Ramos (cell line): ENCODE data around the gene PSAPL1.

Source experiments
- in situ Hi-C: fragments of 300-500 bp; cut with MboI; formaldehyde crosslinking; loops from one replicate; pipeline ENCODE4 v1.14.3; 2022; ENCODE audit warnings: low sequenced_read_pairs; ENCODE audit not compliant: unreplicated experiment

PSAPL1 gene, protein sequence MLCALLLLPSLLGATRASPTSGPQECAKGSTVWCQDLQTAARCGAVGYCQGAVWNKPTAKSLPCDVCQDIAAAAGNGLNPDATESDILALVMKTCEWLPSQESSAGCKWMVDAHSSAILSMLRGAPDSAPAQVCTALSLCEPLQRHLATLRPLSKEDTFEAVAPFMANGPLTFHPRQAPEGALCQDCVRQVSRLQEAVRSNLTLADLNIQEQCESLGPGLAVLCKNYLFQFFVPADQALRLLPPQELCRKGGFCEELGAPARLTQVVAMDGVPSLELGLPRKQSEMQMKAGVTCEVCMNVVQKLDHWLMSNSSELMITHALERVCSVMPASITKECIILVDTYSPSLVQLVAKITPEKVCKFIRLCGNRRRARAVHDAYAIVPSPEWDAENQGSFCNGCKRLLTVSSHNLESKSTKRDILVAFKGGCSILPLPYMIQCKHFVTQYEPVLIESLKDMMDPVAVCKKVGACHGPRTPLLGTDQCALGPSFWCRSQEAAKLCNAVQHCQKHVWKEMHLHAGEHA

DNA sequence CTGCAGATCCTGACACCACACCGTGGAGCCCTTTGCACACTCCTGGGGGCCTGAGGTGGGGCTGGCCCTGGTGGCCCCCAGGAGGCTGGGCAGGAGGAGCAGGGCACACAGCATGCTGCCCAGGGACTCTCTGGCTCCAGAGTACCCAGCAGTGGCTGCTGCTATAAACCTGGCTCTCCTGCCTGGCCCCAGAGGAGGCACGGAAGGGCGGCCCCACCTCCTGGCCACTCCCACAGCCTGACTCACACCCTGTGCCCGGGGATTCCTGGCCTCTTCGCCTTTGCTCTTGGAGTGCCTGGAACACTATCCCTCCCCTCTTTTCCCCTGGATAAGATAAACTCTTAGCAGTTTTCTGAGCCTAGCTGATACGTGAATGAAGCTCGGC is at the start of gene PSAPL1:
Gene PSAPL1, minus strand, starts transcription at position 165 of the 385 bp plus-strand sequence. Its CDS starts 51 bp downstream, at position 114.
- in situ Hi-C loops, result no loop called here

GRCh38 chr4:7481227-7481626 is 46.5 kb upstream of the PSAPL1 start:
- in situ Hi-C loops, result no loop called here

DNA sequence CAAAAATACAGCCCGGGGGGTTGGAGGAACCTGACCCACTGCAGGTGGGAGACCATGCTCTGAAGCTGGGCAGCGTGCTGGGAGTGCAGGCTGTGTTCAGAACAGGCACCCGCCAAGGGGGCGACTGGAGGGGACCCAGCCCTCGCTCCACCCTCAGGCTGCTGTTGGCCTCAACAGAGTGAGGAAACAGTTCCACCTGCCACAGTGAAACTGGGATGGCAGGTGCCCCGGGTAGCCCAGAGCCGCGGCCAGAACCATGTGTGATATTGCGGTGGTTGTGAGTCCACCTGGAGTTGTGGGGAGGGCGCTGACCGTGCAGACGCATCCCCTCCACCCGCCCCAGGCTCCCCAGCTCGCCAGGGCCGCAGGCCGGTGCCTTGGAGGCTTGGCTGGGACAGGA is 45.7 kb upstream of the PSAPL1 start:
- in situ Hi-C loops, result no loop called here

GRCh38 chr4:7478665-7479064 is 43.9 kb upstream of the PSAPL1 start:
- in situ Hi-C loops, result no loop called here

DNA sequence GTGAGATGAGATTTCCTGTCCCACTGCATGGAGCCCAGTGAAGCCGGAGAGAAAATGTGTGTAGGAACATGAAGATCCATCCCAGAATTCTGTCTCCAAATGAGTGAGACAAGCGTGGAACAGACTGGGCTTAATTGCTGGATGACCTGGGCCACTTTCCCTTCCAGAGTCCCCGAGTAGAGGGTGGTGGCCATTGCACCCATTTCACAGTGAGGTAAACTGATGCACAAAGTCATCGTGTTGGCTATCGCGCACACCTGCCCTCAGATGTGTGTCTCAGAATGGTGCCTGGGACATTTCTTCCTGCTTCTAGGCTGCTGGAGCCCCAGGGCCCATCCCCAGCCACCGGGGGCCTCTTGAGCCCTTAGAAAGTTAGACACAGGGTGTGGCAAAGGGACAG is 43.0 kb upstream of the PSAPL1 start:
- in situ Hi-C loops, result no loop called here

GRCh38 chr4:7476820-7477219 is 42.1 kb upstream of the PSAPL1 start:
- in situ Hi-C loops, result no loop called here

- in situ Hi-C loops, result no loop called here
These were observed 40.5 kb upstream of the PSAPL1 start for GRCh38 chr4:7475207-7475606.

DNA sequence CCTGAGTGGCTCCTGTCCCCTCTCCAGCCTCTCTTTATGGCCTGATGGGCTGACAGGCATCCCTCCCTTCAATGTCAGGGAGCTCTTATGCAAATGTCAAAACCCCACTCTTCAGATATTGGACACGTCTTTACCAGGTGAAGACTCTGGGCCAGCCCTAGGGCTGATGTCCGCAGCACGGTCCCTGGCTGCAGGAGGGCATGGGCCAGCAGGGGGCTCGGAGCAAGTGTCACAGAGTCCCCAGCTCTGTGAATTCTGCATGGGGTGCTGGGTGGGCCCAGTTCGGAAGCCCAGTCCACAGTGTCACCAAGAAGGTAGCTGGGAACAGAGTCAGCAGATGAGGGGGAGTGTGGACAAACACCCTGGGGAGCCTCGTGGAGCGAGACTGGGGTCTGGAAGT is 39.6 kb upstream of the PSAPL1 start:
- in situ Hi-C loops, result no loop called here

DNA sequence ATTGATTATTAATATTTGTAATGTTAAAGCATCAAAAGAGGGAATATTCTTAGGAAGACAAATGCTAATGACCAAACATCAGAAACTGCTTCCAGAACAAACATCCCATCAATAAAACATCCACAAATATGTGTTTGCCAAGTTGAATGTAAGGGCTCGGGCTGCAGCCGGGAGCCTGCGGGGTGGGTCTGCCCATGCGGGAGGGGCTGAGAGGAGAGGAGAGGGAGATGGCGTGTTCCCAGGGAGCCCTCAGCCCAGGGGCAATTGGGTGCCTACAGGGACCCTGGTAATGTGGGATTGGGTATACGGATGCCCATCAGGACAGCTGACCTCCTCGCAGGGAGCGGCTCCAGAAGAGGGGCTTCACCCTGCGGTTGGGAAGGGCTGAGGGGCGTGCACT is 38.4 kb upstream of the PSAPL1 start:
- in situ Hi-C loops, result no loop called here

DNA sequence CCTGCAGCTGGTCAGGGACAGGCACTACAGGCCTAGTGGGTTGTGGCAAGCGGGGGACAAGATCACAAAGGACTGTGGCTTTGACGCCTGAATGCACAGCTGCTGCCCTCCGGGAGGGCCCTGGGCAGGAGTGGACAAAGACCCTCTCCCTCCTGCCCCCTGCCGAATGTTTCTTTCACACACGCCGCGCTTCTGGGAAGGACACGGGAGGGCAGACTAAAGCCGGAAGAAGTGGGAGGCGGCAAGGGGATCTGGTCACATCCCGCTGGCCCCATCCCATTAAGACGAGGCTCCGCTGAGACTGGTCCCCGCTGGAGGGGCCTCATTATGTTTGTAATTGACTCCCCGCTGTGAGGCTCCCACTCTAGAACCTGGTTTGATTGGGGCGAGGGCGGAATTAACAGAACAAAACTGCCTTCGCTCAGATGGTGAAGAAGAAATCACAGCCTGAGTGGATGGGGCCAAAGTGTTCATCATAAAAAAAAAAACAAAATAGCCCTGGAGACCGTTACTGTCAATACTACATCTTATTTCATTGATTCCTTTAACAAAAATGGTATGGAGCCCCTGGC is 37.8 kb upstream of the PSAPL1 start:
- in situ Hi-C loops, result no loop called here

GRCh38 chr4:7470522-7471128 is 35.9 kb upstream of the PSAPL1 start:
- in situ Hi-C loops, result no loop called here

DNA sequence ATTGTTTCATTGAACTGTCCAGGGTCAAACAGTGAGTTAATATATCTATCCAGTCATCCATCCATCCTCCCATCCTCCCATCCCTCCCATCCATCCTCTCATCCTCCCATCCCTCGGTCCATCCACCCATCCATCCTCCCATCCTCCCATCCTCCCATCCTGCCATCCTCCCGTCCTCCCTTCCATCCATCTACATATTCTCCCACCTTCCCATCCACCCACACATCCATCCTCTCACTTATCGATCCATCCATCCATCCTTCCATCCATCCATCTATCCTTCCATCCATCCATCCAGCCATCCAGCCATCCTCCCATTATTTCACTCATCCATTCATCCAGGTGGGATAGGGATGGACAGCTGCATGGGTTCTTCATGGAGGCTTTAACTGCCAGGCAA is 35.4 kb upstream of the PSAPL1 start:
- in situ Hi-C loops, result no loop called here

GRCh38 chr4:7469023-7469422 is 34.3 kb upstream of the PSAPL1 start:
- in situ Hi-C loops, result no loop called here

DNA sequence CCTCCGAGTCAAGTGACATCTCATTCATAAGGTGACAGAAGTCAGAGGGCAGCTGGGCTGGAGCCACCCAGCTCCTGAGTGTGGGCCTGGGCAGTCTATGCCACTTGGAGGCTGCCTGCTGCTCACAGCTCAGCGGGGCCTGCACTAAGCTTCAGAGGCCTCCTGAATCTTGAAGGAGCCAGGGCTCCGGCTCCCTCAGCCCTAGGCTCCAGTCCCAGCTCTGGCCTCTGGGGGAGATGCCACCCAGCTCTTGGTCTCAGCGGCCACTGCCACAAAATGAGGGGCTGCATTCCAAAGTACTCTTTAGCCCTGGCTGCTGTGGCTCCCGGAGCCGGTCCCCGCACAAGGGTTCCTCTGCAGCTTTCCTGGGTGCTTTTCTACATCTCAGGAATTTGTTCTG is 32.7 kb upstream of the PSAPL1 start:
- in situ Hi-C loops, result no loop called here

DNA sequence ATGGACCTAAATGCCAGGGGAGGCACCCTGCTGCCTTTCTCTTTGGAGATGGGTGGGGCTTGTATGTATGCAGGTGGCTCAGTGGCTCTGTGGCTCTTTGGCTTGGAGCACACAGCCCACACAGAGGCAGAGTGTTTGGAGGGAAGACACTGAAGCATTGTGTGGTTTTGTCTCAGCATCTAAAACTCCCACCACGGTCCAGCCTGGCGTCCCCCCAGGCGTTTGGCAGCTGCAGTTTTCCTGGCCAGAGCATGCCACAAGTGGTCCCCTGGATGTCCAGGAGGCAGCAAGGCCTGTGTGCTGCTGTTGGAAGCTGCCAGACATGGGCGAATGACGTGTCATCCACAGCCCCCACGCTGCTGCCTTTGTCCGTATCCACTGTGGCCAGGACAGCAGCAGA is 32.2 kb upstream of the PSAPL1 start:
- in situ Hi-C loops, result no loop called here

DNA sequence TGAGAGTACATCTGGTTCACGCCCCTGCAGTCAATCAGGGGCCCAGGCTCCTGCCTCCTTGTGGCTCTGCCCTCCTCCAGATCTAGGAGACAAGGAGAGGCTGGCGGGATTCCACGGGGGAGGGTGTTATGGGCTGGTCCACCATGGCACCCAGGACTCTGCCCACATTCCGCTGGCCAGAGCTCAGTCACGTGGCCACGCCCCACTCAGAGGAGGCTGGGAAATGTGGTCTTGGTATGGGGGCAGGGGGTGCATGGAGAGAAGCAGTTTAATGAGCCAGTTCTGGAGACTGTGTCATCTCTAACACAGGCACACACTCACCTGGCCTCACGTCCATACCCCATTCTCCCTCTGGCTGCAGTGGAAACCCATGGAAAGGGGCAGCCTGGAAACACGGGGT is 31.5 kb upstream of the PSAPL1 start:
- in situ Hi-C loops, result no loop called here

GRCh38 chr4:7465017-7465416 is 30.3 kb upstream of the PSAPL1 start:
- in situ Hi-C loops, result no loop called here

- in situ Hi-C loops, result no loop called here
These were observed 29.5 kb upstream of the PSAPL1 start for GRCh38 chr4:7464259-7464655.

- in situ Hi-C loops, result no loop called here
These were observed 29.0 kb upstream of the PSAPL1 start for GRCh38 chr4:7463566-7464258.

- in situ Hi-C loops, result no loop called here
These were observed 27.8 kb upstream of the PSAPL1 start for GRCh38 chr4:7462509-7462971.

DNA sequence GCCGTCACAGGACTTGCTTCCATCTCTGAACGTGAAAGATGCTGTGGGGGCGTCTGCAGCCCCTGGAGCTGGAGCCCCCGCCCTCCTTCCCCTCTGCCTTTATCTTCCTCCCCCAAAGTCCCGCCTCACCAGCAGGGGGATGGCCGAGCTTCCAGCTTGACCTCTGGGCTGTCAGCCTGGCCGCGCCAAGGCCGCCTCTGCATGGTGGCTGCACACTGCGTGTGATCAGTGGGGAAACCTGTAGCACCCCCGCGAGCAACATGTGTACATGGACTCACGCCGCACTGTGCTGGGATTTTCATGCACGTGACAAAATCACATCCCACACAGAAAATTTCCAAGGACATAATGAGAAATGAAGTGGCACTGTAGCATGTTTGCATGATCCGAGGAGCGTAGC is 26.5 kb upstream of the PSAPL1 start:
- in situ Hi-C loops, result no loop called here
